Activated CD4-positive, alpha-beta T cell treated with anti-CD3 and anti-CD28 coated beads, Interleukin-10, Interleukin-2, amounts not matched to agents 100 ng/mL and 50 ng/mL, durations not matched to agents 16 hours and 8 hours (primary cell): ENCODE measurements around the gene MRPL38.

ENCODE experiments used
- DNase-seq: peaks from one replicate; pipeline ENCODE4 v3.0.0-alpha.2; 2020

Gene MRPL38

GRCh38 chr17:75904749-75905521, at the start of gene MRPL38:
Gene MRPL38 (minus strand): TSS chr17:75904884. CDS start chr17:75904875, 9 bp downstream.
- peak; percentile 98 for DNase-seq

DNA sequence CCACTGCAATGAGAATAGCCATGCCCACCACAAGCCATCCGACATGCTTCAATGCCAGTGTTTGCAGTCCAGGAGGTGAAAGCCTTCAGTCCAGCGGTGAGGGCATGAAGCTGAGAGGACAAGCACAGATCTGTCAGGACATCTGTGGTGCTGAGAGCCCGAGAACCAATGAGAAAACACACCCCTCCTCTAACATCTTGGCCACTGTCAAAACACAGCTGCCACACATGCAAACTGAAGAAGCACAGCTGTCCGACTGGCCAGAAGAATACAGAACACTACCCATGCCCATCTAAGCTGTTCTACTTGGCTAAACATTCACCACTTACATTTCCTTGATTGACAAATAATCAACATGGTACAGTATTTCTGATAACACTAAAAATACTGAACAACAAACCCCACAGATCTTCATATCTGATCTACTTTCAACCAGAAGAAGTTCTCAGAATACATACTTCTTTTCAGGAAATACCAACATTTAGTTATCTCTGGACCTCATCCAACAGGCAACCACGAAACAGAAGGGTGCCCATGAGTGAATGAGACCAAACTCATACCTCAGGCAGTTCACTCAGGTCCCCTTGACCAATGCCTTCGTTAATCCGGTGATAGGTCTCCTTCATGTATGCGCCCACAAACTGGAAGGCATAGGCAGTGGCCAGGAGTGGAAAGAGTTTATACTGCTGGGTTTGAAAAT, 46.3 kb upstream of the MRPL38 start:
- DNase-seq, result peak; percentile 5

DNA sequence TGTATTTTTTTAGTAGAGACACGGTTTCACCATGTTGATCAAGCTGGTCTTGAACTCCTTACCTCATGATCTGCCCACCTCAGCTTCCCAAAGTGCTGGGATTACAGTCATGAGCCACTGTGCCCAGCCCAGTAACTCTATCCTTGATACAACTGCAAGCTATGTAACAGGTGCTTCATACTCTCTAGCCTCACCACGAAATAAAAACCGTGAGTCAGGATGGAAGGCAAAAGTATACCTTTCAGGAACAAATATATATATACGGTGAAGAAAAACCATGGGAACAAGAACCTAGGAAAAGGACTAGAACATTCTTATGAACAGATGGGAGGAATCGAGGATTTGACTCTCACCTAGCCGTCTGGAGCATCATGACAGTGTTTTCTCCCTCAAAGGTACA, 45.7 kb upstream of the MRPL38 start:
- DNase-seq, result no peak

- no peak for DNase-seq
These were observed 40.5 kb upstream of the MRPL38 start for GRCh38 chr17:75945211-75945610.

- no peak for DNase-seq
These were observed 38.8 kb upstream of the MRPL38 start for GRCh38 chr17:75943491-75943890.

GRCh38 chr17:75942473-75942872, 37.8 kb upstream of the MRPL38 start:
- no peak for DNase-seq

DNA sequence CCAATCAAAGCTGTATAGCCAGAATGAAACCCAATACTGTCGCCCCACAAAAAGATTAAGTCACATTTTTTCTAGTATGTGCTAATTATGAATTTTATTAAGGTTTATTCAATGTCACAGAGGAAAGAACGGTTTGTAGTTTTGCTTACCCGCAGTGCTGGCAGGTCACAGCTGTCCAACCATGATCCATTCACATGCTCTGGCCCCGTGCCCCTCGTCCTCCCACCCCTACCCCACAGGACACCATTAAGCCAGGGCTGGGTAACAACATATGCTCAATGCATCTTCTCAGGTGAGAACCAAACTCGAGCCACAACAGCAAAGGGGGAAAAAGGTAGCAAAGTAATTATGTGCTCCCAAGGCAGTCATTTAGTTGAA, 36.7 kb upstream of the MRPL38 start:
- DNase-seq, result no peak

DNA sequence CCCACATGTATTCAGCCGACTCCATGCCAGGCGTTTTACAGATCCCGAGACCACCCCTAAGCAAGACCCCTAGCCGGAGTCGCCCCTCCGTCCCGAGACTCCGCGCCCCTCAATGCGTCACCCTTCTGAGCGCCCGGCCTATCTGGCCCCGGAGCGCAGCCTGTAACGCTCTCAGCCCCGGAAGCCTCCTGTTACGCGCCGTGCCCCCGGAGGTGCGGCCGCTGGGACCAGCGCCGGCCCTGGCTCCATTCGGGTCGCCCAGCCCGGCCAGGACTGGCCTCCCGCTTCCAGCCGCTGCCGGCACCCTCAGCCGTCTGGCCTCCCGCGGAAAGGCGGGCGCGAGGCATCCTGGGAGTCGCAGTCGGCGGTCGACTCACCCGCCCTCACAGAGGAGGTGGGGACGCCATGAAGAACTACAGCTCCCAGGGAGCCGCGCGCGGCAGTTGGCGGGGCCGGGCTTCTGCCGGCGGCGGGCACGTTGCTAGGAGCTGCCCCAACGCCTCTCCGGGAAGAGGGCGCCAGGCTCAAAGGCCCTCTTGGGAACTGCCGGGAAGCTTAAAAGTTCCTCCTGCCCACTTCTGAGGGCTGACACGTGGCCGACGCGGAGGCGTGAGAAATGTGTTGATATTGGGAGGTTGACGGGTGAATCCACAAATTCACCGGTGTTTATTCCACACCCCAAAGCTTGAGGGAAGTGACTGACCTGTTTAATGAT, 36.2 kb upstream of the MRPL38 start, which contains the start of gene FBF1:
TSS of gene FBF1 (minus strand) at position 316 of the 715 bp plus-strand sequence. CDS start 2,893 bp downstream, outside the sequence.
- DNase-seq, result peak; percentile 95

DNA sequence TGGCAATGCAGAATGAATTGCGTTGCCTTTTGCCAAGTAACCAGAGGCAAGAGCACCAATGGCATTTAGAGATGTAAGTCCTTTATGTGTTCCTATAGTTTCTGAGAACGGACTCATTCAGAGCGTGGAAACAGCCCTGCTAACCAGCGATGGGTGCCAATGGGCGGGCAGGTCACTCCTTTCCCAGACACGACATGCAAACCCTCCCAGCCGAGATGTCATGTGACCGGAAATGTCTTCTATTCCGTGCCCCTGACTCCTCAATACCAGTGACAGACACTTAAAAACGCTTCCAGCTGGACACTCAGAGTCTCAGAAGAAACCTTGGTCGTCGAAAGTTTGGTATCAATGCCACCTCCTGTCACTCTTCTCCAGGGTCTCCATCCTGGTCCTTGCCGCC, 33.0 kb upstream of the MRPL38 start:
- DNase-seq, result no peak

- DNase-seq, result no peak
These were observed 29.1 kb upstream of the MRPL38 start for GRCh38 chr17:75933808-75934207.

DNA sequence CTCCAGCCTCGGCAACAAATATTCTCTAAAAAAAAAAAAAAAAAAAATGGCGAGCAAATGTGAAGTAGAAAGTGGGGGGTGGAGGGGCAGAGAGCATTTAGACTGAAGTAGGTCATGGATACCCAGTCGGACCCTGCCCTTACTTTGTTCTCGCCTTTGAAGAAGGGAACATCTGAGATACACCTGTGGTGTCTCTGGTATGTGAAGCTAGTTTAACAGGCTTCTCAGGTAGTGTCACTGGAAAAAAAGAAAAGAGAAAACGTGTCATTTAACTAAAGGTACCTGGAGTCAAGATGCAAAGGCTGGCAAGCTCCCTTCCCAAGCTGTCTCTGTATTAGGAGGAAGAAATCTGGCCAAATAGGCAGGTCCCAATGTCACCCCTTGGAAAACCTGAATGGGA, 28.2 kb upstream of the MRPL38 start:
- DNase-seq, result no peak

DNA sequence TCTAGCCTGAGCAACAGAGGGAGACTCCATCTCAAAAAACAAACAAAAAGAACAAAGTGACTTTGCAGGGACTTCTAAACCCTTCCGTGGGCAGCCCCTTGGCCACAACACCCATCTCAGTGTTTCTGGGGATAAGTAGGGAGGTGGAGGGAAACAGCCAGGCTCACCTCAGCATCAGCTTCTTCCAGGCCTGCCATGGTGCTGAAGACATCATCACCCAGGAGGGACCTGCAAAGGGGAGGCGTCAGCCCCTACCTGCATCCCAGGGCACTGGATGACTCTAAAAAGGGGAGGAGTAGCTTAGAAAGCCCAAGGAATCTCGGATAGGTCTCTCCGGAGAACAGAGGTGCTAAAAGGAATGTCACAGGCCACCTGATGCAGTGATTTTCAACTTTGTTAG, 26.4 kb upstream of the MRPL38 start:
- DNase-seq, result no peak

DNA sequence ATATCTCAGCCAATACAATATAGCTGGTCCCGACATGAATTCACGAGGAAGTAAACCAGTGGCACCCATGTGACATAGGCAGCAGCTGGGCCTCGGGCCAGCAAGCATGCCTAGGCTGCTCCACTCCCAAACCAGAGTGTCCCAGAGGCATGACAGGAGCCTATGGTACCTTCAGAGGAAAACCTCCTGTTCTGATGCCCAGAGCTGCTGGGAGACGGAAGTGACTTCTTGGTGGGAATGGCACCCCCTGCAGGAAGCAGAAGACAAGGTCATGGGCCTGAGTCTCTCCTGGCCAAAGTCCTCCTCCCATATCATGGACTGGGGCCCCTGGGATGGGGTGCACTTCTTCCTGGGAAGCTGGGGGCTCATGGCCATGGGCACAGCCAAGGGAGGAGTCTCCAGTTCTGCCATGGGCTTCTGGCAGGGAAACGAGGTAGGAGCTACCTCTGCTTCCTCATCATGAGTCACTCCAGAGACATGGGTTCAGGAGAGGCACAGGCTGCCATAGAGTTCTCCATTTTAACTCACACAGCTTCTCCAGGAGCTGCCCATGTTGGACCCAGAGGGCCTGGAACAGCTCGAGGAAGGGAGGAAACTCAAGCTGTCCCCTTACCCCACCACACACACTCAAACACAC, 22.7 kb upstream of the MRPL38 start:
- DNase-seq, result peak; percentile 19

GRCh38 chr17:75926456-75926855, 21.8 kb upstream of the MRPL38 start:
- DNase-seq, result no peak

- DNase-seq, result no peak
These were observed 21.2 kb upstream of the MRPL38 start for GRCh38 chr17:75925912-75926311.

GRCh38 chr17:75925103-75925502, 20.4 kb upstream of the MRPL38 start:
- DNase-seq, result no peak

- DNase-seq, result no peak
These were observed 18.5 kb upstream of the MRPL38 start for GRCh38 chr17:75922963-75923874.

GRCh38 chr17:75922173-75922961, 17.7 kb upstream of the MRPL38 start:
- DNase-seq, result no peak

DNA sequence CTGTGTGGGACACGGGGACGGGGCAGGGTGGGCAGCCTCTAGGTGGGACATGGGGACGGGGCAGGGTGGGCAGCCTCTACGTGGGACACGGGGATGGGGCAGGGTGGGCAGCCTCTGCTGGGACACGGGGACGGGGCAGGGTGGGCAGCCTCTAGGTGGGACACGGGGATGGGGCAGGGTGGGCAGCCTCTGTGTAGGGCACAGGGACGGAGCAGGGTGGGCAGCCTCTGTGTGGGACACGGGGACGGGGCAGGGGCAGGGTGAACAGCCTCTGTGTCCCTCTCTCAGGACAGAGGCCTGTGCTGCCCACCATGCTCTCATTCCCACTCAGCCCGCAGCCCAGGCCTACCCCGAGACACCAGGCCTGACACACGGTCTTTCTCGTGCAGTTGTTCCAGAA, 16.9 kb upstream of the MRPL38 start:
- no peak for DNase-seq

DNA sequence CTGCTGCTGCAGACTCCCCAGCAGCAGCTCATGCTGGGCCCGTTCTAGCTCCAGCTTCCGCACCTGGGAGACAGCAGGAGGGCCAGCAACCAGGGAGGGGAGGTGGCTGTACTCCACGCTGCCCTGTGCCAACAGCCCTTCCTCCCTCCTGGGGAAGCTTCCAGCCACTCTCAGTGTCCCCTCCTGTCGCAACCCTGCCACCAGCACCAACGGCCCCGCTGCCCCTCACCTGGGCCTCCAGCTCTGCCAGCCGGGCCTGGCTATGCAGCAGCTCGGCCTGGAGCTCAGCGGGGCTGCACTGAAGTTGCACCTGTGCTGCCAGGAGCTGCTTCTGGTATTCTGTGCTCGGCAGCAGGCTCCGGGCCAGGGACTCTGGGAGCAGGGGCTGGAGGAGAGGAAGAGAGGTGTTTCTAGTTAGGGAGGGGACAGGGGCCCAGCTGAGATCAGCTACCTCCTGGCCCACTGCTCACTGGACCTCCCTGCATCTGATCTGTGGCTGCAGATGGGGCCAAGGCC, 15.4 kb upstream of the MRPL38 start:
- no peak for DNase-seq

GRCh38 chr17:75919611-75920010, 14.9 kb upstream of the MRPL38 start:
- no peak for DNase-seq
